HepG2 (cell line): ENCODE data around the gene PSEN2. TPM values are rescaled to one million over a fixed set of nuclear protein-coding genes. Genes with fewer than 3 reads are reported as not detected.
A peak's percentile ranks its signal among the peaks of the same experiment; 100 is the strongest.

ENCODE experiments used
- BATF2 ChIP-seq: sonication (generic); formaldehyde crosslinking; IDR thresholded peaks from 2 replicates; pipeline ENCODE4 v1.8.0; 2022; ENCODE audit warnings: mild to moderate bottlenecking, missing genetic modification reagents, moderate library complexity
- CBX2 ChIP-seq, 2 experiments: fragments of 200-600 bp in 1 of 2; sonication (generic); formaldehyde crosslinking in 1 of 2; IDR thresholded peaks; 2 replicates each; pipeline versions ENCODE4 v1.7.0 to v1.8.1; 2018 to 2022; ENCODE audit warnings: low read depth in 2 of 2, low read length in 1 of 2, mild to moderate bottlenecking in 1 of 2, missing genetic modification reagents in 1 of 2
- CSRNP2 ChIP-seq: sonication (generic); formaldehyde crosslinking; conservative IDR thresholded peaks from 2 replicates; pipeline ENCODE4 v1.8.0; 2022; ENCODE audit warnings: low read depth, missing genetic modification reagents
- HIVEP1 ChIP-seq: sonication (generic); formaldehyde crosslinking; IDR thresholded peaks from 2 replicates; pipeline ENCODE4 v1.4.0; 2020; ENCODE audit warnings: mild to moderate bottlenecking, missing genetic modification reagents
- HMG20B ChIP-seq: conservative IDR thresholded peaks from 2 replicates; pipeline ENCODE4 v1.6.1; 2016; ENCODE audit warnings: missing genetic modification reagents, missing compliant biosample characterization
- NFE2L1 ChIP-seq: sonication (generic); formaldehyde crosslinking; IDR thresholded peaks from 2 replicates; pipeline ENCODE4 v1.4.0; 2020; ENCODE audit warnings: missing genetic modification reagents, mild to moderate bottlenecking, borderline replicate concordance
- NFYB ChIP-seq: sonication (generic); formaldehyde crosslinking; IDR thresholded peaks from 2 replicates; pipeline ENCODE4 v1.4.0; 2020; ENCODE audit warnings: missing genetic modification reagents
- USF2 ChIP-seq, 2 experiments: sonication (generic) in 1 of 2; formaldehyde crosslinking in 1 of 2; IDR thresholded peaks; 2 replicates each; pipeline versions ENCODE4 v1.5.1 to v1.6.1; 2011 to 2020; ENCODE audit warnings: borderline replicate concordance in 1 of 2, low read depth in 1 of 2, low read length in 1 of 2, mild to moderate bottlenecking in 1 of 2, missing genetic modification reagents in 1 of 2, moderate library complexity in 1 of 2
- ZNF280D ChIP-seq: sonication (generic); formaldehyde crosslinking; IDR thresholded peaks from 2 replicates; pipeline ENCODE4 v1.5.1; 2020; ENCODE audit warnings: mild to moderate bottlenecking, missing genetic modification reagents
- ZNF646 ChIP-seq: sonication (generic); formaldehyde crosslinking; IDR thresholded peaks from 2 replicates; pipeline ENCODE4 v1.9.0; 2021; ENCODE audit warnings: mild to moderate bottlenecking, missing genetic modification reagents
- ZNF75D ChIP-seq: sonication (generic); formaldehyde crosslinking; IDR thresholded peaks from 2 replicates; pipeline ENCODE4 v1.8.1; 2023; ENCODE audit warnings: missing genetic modification reagents, mild to moderate bottlenecking, borderline replicate concordance
- polyA plus RNA-seq, 8 experiments: library from polyadenylated mRNA; depleted of rRNA in 3 of 8; stranded (reverse) in 7 of 8; unstranded in 1 of 8; fragments of >200 nt; fragmentation: Illumina TruSeq in 4 of 8; extraction: Trizol in 4 of 8; gene quantifications; 2 replicates each; pipeline versions ENCODE4 v1.2.1 to v1.2.3, GENCODE V29; 2011 to 2016; ENCODE audit warnings: low read depth in 4 of 8, missing spikeins in 1 of 8, mixed read lengths in 1 of 8; ENCODE audit not compliant: insufficient read depth in 1 of 8
- total RNA-seq, 5 experiments: library from RNA; depleted of rRNA; stranded (reverse); fragments of >200 nt; fragmentation: Illumina TruSeq; extraction: Trizol; gene quantifications; 2 replicates each; pipeline ENCODE4 v1.2.3, GENCODE V29; 2016; ENCODE audit warnings: low read depth in 1 of 5

Gene PSEN2
- total and polyA plus RNA-seq, 2 of the 13 experiments (the other 11 are each of a cell fraction or from before 2014, with no cell fraction given), result 5.9 to 13.1 TPM

- TF ChIP-seq ZNF646 (CRISPR knock-in tag) (peak; percentile 76; the same call in 1 of the 2 replicates), NFE2L1 (CRISPR knock-in tag) (no peak), BATF2 (CRISPR knock-in tag) (no peak), ZNF75D (CRISPR knock-in tag) (no peak), HMG20B (peak; percentile 66; the same call in 1 of the 2 replicates), USF2 (IDR thresholded peaks at IDR 0.05; ENCODE audit: low read depth, low read length) (no peak), USF2 (CRISPR knock-in tag; IDR thresholded peaks at IDR 0.05; ENCODE audit: borderline replicate concordance) (no peak), HIVEP1 (no peak), ZNF280D (CRISPR knock-in tag) (peak; percentile 20; the same call in 1 of the 2 replicates), NFYB (CRISPR knock-in tag) (no peak), CBX2 (IDR thresholded peaks at IDR 0.05; ENCODE audit: low read depth, low read length) (no peak), CBX2 (CRISPR knock-in tag; IDR thresholded peaks at IDR 0.05; ENCODE audit: low read depth) (no peak), CSRNP2 (CRISPR knock-in tag) (no peak)
Observed at GRCh38 chr1:226920446-226920894, 50.1 kb downstream of the PSEN2 start (continued).
